DOHH2 (cell line): ENCODE data around the gene TMX2.

Source experiments
- H3F3A ChIP-seq: fragments of 200-600 bp; sonication (generic), shearing (Covaris generic); 2 replicates; pipeline ENCODE4 v1.6.0; 2016; ENCODE audit warnings: antibody characterized with exemption, mild to moderate bottlenecking; ENCODE audit not compliant: control insufficient read depth, insufficient read depth
- H3K27ac ChIP-seq: fragments of 200-600 bp; sonication (generic); 2 replicates; pipeline ENCODE4 v1.5.1; 2014; ENCODE audit warnings: low read depth, mild to moderate bottlenecking, low read length, moderate library complexity
- H3K27me3 ChIP-seq: fragments of 200-600 bp; sonication (generic); 2 replicates; pipeline ENCODE4 v1.6.1; 2014; ENCODE audit warnings: mild to moderate bottlenecking, low read length, mixed read lengths; ENCODE audit not compliant: control insufficient read depth
- H3K36me3 ChIP-seq: fragments of 200-600 bp; sonication (generic); 2 replicates; pipeline ENCODE4 v1.6.1; 2014; ENCODE audit warnings: mild to moderate bottlenecking, low read length, moderate library complexity, mixed read lengths; ENCODE audit not compliant: control insufficient read depth
- H3K4me1 ChIP-seq: fragments of 200-600 bp; sonication (generic); 2 replicates; pipeline ENCODE4 v1.6.1; 2014; ENCODE audit warnings: mild to moderate bottlenecking, low read length, mixed read lengths; ENCODE audit not compliant: control insufficient read depth
- H3K4me2 ChIP-seq: fragments of 200-600 bp; sonication (generic); 2 replicates; pipeline ENCODE4 v1.6.0; 2014; ENCODE audit warnings: mild to moderate bottlenecking, low read length, moderate library complexity
- H3K4me3 ChIP-seq: fragments of 200-600 bp; sonication (generic); 2 replicates; pipeline ENCODE4 v1.5.1; 2014; ENCODE audit warnings: mild to moderate bottlenecking, low read length, mixed read lengths
- H3K79me2 ChIP-seq: fragments of 200-600 bp; sonication (generic); 2 replicates; pipeline ENCODE4 v1.6.1; 2014; ENCODE audit warnings: mild to moderate bottlenecking, low read length, mixed read lengths; ENCODE audit not compliant: control insufficient read depth
- H3K9me2 ChIP-seq: fragments of 200-600 bp; sonication (generic); replicated peaks from 2 replicates; pipeline ENCODE4 v1.6.1; 2014; ENCODE audit warnings: mild to moderate bottlenecking, low read length, mixed read lengths; ENCODE audit not compliant: control insufficient read depth
- H3K9me3 ChIP-seq: fragments of 200-600 bp; sonication (generic); 2 replicates; pipeline ENCODE4 v1.6.1; 2014; ENCODE audit warnings: antibody characterized with exemption, low read length, mixed read lengths; ENCODE audit not compliant: control insufficient read depth, insufficient read depth
- H4K20me1 ChIP-seq: fragments of 200-600 bp; sonication (generic); 2 replicates; pipeline ENCODE4 v1.6.0; 2014; ENCODE audit warnings: low read depth, mild to moderate bottlenecking, antibody characterized with exemption, low read length, moderate library complexity; ENCODE audit not compliant: control insufficient read depth, insufficient read depth
- EZH2phosphoT487 ChIP-seq: fragments of 200-600 bp; sonication (generic); IDR thresholded peaks from 2 replicates; pipeline ENCODE4 v1.6.1; 2017; ENCODE audit warnings: borderline replicate concordance, mild to moderate bottlenecking, antibody characterized with exemption, low read length, moderate library complexity, mixed read lengths
- TF ChIP-seq, protein P1 (sequence below): fragments of 200-600 bp; sonication (generic); IDR thresholded peaks from one replicate; pipeline ENCODE4 v1.5.1; 2014; ENCODE audit warnings: antibody characterized with exemption, mild to moderate bottlenecking, low read depth, low read length; ENCODE audit not compliant: poor library complexity, severe bottlenecking

The TMX2 gene

DNA sequence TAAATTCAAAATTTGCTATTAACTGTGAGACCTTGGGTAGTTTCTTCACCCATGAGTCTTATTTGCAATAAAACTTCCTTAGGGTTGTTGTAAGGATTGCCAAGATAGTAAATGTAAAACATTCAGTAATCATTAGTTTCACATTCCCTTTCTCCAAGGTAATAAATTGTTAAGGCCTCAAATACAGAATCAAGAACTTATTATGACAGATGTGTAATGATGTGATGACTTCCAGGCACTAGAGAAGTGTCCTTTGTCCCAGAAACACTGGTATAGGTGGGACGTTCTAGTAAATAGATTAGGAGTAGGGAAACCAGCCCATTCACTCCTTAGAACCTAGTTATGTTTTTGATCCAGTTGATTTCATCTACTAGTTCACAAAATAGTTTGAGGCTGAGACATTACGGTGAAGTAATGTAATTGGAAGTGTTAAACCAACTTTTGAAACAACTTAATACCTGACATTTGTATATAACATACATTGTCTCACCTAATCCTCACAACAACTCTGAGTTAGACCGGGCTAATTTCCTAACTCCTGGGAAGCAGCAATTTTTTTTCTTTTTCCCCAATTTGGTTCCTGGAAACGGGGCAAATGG, 74.7 kb downstream of the TMX2 start:
- Histone ChIP-seq H3K4me2 (no peak overlapping the region), H3K9me2 (no peaks in the 10 kb centered on the region), H3K27ac (no peak overlapping the region), H3K4me3 (no peak overlapping the region), H3K9me3 (no peaks in the 10 kb centered on the region), H3K79me2 (peaks cover 3% of the 10 kb centered on the region; the same call in 1 of the 2 replicates), H3K36me3 (no peaks in the 10 kb centered on the region; the same call in 1 of the 2 replicates), H4K20me1 (peaks cover 5% of the 10 kb centered on the region; the same call in 1 of the 2 replicates), H3F3A (no peaks in the 10 kb centered on the region), H3K27me3 (no peaks in the 10 kb centered on the region), H3K4me1 (peaks cover 20% of the 10 kb centered on the region)
- TF ChIP-seq, protein P1, sequence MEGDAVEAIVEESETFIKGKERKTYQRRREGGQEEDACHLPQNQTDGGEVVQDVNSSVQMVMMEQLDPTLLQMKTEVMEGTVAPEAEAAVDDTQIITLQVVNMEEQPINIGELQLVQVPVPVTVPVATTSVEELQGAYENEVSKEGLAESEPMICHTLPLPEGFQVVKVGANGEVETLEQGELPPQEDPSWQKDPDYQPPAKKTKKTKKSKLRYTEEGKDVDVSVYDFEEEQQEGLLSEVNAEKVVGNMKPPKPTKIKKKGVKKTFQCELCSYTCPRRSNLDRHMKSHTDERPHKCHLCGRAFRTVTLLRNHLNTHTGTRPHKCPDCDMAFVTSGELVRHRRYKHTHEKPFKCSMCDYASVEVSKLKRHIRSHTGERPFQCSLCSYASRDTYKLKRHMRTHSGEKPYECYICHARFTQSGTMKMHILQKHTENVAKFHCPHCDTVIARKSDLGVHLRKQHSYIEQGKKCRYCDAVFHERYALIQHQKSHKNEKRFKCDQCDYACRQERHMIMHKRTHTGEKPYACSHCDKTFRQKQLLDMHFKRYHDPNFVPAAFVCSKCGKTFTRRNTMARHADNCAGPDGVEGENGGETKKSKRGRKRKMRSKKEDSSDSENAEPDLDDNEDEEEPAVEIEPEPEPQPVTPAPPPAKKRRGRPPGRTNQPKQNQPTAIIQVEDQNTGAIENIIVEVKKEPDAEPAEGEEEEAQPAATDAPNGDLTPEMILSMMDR, result no peak
- TF ChIP-seq EZH2phosphoT487, result no peak

DNA sequence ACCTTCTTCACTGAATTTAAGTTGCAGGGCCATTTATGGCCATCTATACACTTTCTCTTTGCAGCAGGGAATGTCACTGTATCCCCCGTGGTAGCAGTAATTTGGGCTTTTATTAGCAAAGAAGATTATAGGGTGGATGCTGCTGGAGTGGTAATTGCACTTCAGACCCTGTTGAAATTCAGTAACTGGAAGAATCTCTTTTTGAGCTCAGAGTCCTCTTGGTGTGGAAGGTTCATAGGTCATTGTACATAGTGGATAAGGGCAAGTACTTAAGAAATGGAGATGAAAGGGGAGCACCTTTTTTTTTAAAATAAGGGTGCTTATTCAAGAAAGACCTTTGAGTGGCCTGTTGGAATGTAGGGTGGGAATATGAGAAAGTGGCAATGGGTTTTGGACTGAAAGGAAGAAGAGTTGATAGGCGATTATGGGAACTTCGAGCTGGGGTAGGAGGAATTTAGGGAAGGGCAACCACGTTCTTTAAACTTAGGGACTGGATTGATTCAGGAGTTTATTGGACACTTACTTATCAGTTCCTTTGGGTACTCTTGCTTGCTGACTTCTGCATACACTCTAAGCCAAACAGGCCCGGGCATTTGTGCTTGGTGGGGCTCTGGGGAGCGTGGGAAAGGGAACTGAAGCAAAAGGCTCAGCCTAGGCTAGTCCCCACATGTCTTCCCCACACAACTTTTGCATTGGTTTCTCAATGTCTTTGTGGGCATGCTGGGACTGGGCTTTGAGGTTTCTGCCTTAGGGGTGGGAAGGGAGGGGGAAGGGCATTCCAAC, 75.7 kb downstream of the TMX2 start:
- Histone ChIP-seq H3K9me2 (no peaks in the 10 kb centered on the region), H3K79me2 (no peaks in the 10 kb centered on the region; the same call in 1 of the 2 replicates), H4K20me1 (peaks cover 5% of the 10 kb centered on the region; the same call in 1 of the 2 replicates), H3F3A (no peaks in the 10 kb centered on the region), H3K4me1 (peaks cover 30% of the 10 kb centered on the region), H3K36me3 (no peaks in the 10 kb centered on the region; the same call in 1 of the 2 replicates), H3K27me3 (no peaks in the 10 kb centered on the region), H3K4me2 (no peak overlapping the region), H3K4me3 (no peak overlapping the region), H3K27ac (no peak overlapping the region), H3K9me3 (no peaks in the 10 kb centered on the region)
- no peak for TF ChIP-seq EZH2phosphoT487
- TF ChIP-seq, protein P1, result no peak

DNA sequence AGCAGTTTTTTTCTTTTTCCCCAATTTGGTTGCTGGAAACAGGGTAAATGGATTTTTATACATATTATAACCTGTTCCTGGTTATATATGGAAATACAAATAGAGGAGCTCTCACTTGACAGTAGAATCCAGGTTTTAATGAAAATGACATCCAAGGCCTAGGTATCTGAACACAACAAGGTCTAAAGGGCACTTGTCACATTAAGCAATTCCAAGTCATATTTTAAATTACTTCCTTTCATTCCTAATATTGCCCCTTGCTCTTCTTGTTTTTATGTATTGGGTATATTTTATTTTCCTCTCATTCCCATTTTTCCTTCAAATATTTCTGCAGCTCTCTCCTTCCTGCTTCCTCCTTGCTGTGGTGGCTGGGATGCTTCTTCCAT, 76.3 kb downstream of the TMX2 start:
- no peaks in the 10 kb centered on the region for H3K9me2 ChIP-seq
- TF ChIP-seq, protein P1, result no peak
- TF ChIP-seq EZH2phosphoT487, result no peak
- H3K27me3 ChIP-seq, result no peaks in the 10 kb centered on the region
- H3K79me2 ChIP-seq, result no peaks in the 10 kb centered on the region; the same call in 1 of the 2 replicates
- no peak overlapping the region for H3K27ac ChIP-seq
- H4K20me1 ChIP-seq, result peaks cover 5% of the 10 kb centered on the region; the same call in 1 of the 2 replicates
- no peak overlapping the region for H3K4me2 ChIP-seq
- no peak overlapping the region for H3K4me3 ChIP-seq
- peaks cover 4% of the 10 kb centered on the region for H3K36me3 ChIP-seq
- H3F3A ChIP-seq, result no peaks in the 10 kb centered on the region
- peaks cover 34% of the 10 kb centered on the region for H3K4me1 ChIP-seq
- no peaks in the 10 kb centered on the region for H3K9me3 ChIP-seq
